Endothelial cell of umbilical vein (primary cell): ENCODE measurements around the gene ASPSCR1.

ENCODE experiments used
- JUN ChIP-seq: IDR thresholded peaks from 2 replicates; pipeline ENCODE4 v1.6.1; 2011; ENCODE audit warnings: borderline replicate concordance, low read depth; ENCODE audit not compliant: insufficient read length, insufficient read depth
- POLR2AphosphoS5 ChIP-seq: IDR thresholded peaks from 2 replicates; pipeline ENCODE4 v1.6.1; 2012; ENCODE audit warnings: low read depth, mild to moderate bottlenecking, control low read depth, low read length, moderate library complexity; ENCODE audit not compliant: insufficient read depth

DNA sequence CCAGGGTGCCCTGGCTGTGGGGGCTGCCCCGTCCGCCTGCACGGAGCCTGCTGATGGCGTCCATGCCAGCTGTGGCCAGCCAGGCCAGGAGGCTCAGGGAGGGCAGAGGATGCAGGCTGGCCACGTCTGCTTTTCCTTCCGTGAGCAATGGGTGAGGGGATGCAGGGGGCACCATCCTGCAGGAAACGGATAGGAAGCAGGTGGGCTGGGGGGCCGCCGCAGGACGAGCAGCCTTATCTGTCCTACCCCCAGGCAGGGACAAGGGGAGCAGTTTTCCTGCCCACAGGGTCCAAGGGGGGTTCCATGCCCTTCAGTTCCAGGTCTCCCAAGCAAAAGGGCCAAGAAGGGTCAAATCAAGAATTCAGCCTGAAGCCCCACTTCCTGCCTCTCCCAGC is 81.4 kb downstream of the ASPSCR1 start:
- TF ChIP-seq POLR2AphosphoS5 (no peak), JUN (no peak)
